GM12873 (cell line): ENCODE results near the gene SMYD1.

Source experiments
- CTCF ChIP-seq: IDR thresholded peaks from 2 replicates; pipeline ENCODE4 v1.5.1; 2012; ENCODE audit warnings: low read depth, mild to moderate bottlenecking, moderate library complexity, low read length, control low read depth; ENCODE audit not compliant: insufficient read depth; ENCODE audit errors: missing control alignments

Gene SMYD1

GRCh38 chr2:88123164-88123974, 55.7 kb downstream of the SMYD1 start:
- TF ChIP-seq CTCF: no peak

- no peak for TF ChIP-seq CTCF
Observed at GRCh38 chr2:88123975-88124917, 56.6 kb downstream of the SMYD1 start.

- TF ChIP-seq CTCF: no peak
Observed at GRCh38 chr2:88125344-88125923, 57.8 kb downstream of the SMYD1 start.

- no peak for TF ChIP-seq CTCF
Observed at GRCh38 chr2:88125924-88126771, 58.5 kb downstream of the SMYD1 start.

GRCh38 chr2:88126772-88127637, 59.4 kb downstream of the SMYD1 start:
- no peak for TF ChIP-seq CTCF

- TF ChIP-seq CTCF: no peak
Observed at GRCh38 chr2:88127638-88127887, 59.9 kb downstream of the SMYD1 start.
